NCI-H187 (cell line): ENCODE data around the gene CFAP54.

Experiments
- DNase-seq, 2 experiments: peaks; one replicate each; lab custom pipeline; 2025; lab: John Stamatoyannopoulos, UW

CFAP54 gene

DNA sequence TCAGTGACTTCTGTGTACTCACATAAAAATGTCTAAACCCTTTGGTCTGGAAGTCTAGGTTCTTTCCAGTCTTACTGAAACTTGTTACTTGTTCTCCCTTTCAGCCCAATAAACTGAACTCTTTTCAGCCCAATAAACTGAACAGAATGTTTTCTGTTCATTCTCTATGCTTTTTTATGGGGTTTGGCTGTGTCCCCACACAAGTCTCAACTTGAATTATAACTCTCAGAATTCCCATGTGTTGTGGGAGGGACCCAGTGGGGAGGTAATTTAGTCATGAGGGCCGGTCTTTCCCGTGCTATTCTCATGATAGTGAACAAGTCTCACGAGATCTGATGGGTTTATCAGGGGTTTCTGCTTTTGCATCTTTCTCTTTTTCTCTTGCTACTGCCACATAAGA lies 402.7 kb downstream of the CFAP54 start:
- DNase-seq, result no peak

DNA sequence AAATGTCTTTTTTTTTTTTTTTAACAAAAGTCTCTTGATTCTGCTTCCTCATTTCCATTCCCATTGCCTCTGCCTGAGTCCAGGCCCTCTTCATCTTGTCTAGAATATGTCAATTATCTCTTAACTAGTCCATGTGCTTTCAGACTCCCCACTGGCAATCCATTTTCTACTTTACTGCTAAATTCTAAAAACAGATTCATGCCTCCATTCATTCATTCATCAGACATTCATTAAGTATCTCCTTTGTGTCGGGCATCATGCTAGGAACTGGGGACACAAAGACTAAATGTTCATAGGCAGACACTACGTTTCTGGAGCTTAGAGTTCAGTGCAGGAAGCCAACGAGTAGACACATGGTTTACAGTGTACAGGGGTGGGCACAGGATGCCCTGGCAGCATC lies 408.0 kb downstream of the CFAP54 start:
- no peak for DNase-seq

GRCh38 chr12:96901175-96901574 lies 411.8 kb downstream of the CFAP54 start:
- no peak for DNase-seq

- no peak for DNase-seq
Observed at GRCh38 chr12:96902076-96902475, 412.7 kb downstream of the CFAP54 start.

GRCh38 chr12:96906498-96906848 lies 417.1 kb downstream of the CFAP54 start:
- no peak for DNase-seq

- DNase-seq, result peak; percentile 72 to 81
Observed at GRCh38 chr12:96906849-96907670, 417.7 kb downstream of the CFAP54 start, which contains the start of gene NEDD1. Gene NEDD1 (plus strand): TSS chr12:96907257. CDS start chr12:96909760, 2,503 bp downstream.

DNA sequence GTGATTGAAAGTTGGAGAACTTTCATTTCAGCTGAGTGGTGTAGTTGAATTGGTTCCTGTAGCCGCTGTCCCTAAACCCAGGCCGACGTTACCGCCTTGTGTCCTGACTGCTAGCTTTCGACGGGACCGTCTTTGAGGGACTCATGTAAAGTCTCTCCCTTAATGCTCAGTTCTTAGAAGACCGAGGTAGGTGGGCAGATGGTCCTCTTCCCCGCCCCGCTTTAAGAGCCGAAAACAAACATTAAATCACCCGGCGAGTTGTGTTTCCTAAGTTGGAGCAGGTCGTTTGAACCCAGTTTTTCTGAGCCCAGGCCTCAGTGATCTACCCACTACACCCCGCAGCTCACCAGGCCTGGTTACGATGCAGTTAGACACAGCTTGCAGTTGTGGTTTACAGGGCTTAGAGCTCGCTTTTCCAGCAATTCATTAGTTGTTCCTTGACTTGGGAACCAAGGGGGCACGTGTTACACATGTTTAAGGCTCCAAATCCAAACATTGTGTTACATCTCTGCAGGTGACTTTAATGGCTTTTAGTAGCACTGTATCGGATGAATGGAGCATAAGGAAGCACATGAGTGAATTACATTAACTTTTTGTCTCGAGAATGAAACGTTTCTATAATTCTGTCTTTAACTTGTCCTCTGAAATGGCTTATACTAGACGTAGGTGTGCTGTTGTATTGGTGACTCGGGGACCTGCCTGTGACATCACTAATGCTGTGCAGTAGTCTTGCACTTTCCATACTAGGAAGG lies 418.5 kb downstream of the CFAP54 start:
- no peak for DNase-seq

- DNase-seq, result no peak
Observed at GRCh38 chr12:96908423-96908675, 419.0 kb downstream of the CFAP54 start.

- DNase-seq, result no peak
Observed at GRCh38 chr12:96912261-96912660, 422.9 kb downstream of the CFAP54 start.

DNA sequence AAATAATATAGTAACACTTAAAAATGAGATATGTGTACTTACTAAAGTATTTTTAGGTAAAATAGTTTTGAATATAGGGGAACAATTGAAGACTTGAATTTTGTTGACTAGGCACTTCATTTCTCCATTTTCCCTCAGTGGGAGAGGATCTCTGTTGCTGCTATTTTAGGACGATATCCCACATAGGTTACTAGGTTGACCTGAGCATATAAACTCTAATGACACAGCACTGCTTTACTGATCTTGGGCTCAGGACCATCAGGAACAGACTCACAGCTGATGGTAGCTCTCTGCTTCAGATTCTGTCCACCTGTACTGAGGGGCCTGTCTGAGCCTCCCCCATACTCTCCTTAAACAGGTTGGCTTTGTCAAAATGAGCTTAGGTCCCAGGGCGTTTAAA lies 423.6 kb downstream of the CFAP54 start:
- no peak for DNase-seq

DNA sequence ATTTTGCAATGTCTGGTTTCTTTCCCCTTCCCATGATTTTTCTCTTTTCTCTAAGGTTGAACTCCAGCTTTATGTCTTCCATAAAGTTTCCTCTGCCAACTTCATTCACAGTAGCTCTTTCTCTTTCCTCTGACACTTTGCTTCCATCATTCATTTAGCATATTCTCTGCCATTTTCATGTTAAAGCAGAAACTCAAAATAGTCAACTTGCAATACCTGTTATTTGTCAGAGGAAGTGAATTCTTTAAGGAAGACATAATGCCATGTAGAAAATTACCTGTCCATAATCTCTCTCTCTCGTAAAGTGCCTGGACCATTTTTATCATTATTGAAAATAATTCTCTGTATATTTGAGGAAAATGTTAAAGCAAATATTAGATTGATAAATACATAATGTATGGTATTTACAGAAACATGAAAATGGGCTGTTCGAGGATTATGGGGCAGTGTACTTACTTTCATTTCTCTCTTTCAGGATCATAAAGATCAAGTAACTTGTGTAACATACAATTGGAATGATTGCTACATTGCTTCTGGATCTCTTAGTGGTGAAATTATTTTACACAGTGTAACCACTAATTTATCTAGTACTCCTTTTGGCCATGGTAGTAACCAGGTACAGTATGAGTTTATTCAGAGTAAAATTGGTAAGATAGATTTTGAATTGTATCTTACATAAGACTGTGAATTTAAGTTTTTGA lies 430.3 kb downstream of the CFAP54 start:
- DNase-seq, result no peak
